HG03135 (cell line): Measurements from ENCODE around the gene RECK.
A peak's percentile ranks its signal among the peaks of the same experiment; 100 is the strongest.
"Not testable (repeated sequence)": the region's sequence is repeated elsewhere in the genome, so short reads cannot be mapped to it uniquely, and the experiment has no call there.

ENCODE experiments used
- ATAC-seq: cut with Tn5 transposase; IDR thresholded peaks from one replicate; pipeline ENCODE4 v1.9.1; 2021; ENCODE audit warnings: mild to moderate bottlenecking, moderate library complexity; ENCODE audit not compliant: unreplicated experiment

The RECK gene

DNA sequence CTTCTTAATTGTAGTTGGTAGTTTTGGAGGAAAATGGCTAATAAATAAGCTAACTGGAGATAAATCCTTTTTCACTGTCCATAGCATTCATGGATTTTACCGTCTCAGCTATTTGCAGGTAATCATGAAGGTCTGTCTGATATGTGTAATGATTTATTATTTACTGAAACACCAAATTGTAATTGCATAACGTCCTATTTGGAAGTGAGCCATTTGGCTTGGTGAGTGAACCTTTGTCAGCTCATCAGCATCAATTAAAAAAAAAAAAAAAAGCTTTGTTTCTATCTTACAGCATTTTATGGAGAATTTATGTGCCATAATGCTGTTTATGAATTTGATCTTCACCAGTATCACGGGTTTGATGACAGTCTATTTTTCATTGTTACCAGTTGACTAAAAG lies 20.2 kb downstream of the RECK start:
- ATAC-seq, result no peak

DNA sequence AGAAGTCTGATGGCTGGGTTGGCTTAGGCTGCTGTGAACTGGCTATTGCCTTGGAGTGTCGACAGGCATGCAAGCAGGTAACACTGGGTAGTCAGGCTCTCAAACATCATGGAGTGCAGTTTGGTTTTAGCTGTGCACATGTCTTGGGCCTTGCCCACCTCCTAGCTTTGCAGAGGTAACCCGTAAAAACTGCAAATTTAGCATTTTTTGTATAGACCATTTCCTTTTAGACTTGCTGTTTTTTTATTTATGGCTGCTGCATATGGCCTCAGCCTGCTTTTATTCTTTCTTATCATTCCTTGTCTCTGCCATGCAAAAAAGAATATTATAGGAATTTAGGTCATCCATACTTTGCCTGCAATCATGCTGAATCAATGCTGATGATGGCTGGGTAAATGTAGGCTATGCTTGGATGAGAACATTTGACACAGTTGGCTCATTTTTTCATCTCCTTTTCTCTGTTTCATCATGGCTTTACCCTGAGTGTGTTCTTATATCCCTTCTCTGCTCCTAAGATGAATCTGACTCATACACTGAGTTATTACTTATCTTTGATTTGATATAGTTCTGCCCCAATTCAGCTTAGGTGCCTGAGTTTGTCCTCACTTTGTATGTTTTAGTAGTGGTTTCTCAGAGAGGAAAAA lies 27.2 kb downstream of the RECK start:
- ATAC-seq, result no peak

DNA sequence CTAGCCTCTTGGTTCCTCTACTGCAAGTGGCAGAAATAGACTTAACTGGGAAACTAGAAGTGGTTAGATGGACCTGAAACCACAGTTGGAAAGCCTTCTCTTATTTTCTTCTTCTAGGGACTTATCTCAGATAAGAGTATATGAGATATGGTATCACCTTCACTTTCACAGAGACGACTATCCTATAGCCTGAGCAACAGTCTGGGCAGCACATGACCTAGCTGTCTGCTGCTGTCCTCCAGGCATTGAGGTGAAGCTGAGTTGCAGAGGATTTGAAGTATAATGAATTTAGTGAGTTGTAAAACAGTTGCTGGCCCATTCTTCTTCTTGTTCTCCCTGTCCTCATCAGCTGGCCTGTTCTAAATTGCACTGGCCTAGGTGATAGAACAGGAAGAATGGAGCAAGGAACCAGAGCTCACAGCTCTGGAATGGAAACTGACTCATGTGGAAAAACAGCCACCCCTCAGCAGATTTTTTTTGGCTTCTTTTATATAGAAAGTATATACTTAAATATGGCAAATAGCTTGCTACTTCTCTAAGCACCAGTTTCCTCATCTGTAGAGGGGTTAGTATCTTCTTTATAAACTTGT lies 27.8 kb downstream of the RECK start:
- no peak for ATAC-seq

DNA sequence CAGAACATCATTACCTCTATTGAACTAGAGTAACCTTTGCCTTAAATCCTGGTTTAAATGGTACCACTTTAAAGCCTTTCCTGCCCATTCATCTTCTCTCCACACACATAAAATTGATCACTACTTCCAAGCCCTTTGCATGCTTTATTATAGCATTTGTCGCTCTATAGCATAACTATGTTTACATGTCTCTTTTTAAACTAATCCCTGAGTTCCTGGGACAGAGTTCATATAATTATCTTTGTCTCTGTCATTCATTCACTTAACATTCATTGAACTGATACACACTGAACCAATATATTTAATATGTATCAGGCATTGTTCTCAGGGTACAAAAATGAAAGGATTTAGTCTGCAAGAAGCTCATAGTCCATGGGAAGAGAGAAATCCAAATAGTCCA lies 37.3 kb downstream of the RECK start:
- ATAC-seq, result no peak

DNA sequence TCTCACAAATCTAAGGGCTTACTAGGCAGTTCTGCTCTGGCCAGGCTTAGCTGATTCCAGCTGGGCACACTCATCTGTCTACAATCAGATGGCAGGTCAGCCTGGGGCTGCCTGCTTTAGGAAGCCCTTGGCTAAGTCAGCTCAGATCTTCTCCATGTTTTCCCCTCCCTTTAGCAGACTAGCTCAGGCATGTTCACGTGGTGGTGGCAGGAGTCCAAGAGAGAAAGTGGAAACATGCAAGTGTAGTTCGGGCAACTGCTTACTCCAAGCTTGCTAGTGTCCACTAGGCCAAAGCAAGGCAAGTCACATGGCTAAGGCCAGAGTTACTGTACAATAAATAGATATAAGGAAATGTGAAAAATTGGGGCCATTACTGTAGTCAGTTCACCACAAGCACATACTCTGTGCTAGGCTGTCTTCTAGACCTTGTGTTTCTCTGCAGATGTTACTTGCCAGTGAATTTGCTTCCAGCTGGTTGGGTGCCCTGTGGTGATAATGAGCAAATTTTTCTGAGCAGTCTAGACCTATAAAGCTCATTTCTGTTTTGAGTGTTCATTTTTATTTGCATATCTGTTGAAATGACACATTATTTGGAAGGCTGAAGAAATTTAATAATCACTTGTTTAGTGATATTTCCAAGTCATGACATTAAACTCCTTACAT lies 38.3 kb downstream of the RECK start:
- no peak for ATAC-seq

DNA sequence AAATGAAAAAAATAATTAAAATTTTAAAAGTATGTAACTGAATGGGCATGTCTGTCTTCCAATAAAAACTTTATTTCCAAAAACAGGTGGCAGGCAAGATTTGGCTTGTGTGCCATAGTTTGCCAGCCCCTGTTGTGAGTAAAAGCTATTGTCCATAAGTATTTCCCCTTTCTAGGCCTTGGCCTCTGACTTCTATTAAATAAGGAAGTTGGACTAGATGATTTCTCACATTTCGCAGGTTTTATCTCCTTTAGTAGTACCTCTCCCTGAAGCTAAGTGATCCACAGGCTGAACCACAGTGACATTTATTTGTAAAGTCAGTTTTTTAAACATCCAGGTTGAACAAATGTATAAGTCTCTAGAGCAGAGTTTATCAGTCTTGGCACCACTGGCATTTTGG lies 41.3 kb downstream of the RECK start:
- ATAC-seq, result no peak

DNA sequence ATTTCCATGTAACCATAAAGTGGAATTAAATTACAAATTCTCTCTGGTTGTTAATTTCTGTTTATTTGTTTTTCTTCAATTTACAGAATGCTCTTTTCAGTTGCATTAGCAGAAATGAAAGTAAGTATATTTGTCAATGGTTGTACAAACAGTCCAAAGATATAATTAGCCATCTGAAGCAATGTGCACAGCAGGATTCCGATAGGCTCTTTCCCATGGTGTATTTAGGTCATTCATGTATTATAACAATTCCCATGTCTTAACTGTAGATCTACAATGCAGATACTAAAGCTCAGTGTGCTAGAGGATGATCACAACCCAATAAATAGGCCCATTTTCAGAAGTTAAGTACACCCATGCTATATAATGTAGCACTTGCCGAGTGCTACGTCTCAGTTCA lies 43.8 kb downstream of the RECK start:
- no peak for ATAC-seq

DNA sequence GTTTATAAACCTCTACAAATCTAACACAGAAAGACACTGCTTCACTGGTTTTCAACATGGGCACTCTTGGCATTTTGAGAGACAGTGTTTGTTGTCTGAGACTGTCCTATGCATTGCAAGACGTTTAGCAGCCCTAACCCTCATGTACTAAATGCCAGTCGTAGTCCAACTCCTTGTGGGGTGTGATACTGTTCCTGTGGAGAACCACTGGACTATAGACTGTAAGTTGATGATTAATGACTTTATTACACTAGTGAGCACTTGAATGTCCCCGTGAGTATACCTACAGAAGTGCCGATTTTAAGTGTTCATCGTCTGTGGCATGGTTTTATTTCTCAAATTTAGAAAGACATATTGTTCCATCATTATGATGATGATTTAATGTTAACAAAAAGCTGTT lies 46.2 kb downstream of the RECK start:
- no peak for ATAC-seq

DNA sequence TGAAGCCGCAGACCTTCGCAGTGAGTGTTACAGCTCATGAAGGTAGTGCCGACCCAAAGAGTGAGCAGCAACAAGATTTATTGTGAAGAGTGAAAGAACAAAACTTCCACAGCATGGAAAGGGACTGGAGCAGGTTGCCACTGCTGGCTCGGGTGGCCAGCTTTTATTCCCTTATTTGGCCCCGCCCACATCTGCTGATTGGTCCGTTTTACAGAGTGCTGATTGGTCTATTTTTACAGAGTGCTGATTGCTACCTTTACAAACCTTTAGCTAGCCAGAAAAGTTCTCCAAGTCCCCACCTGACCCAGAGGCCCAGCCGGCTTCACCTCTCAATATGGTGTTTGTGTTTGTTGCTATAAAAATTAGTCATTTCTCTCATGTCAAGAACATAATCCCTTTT lies 49.7 kb downstream of the RECK start:
- ATAC-seq, result no peak

DNA sequence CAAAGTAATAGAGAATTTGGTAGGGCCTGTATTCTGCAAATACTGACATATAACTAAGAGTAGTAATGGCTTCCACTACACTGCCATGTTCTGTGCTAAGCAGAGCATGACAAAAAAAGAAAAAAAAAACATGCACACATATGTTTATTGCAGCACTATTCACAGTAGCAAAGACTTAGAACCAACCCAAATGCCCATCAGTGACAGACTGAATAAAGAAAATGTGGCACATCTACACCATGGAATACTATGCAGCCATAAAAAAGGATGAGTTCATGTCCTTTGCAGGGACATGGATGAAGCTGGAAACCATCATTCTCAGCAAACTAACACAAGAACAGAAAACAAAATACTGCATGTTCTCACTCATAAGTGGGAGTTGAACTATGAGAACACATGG lies 50.3 kb downstream of the RECK start:
- ATAC-seq, result not testable (repeated sequence)

DNA sequence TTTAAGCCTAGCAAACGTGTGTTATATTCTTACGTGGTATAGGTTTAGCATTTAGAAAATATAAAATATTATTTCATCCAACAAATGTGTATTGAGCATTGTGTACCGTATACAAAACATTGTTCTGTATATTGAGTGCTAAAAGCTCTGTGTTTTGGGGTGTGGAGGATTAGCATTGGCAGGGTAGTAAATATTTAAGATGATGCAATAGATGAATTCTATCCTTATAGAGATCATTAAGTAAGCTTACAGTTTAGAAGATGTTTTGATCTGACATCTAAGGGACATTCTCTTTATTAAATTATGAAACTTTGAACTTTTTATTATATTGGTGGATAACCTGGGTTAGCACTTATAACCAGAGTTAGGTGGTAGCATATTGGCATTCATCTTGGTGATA lies 51.3 kb downstream of the RECK start:
- ATAC-seq, result no peak

DNA sequence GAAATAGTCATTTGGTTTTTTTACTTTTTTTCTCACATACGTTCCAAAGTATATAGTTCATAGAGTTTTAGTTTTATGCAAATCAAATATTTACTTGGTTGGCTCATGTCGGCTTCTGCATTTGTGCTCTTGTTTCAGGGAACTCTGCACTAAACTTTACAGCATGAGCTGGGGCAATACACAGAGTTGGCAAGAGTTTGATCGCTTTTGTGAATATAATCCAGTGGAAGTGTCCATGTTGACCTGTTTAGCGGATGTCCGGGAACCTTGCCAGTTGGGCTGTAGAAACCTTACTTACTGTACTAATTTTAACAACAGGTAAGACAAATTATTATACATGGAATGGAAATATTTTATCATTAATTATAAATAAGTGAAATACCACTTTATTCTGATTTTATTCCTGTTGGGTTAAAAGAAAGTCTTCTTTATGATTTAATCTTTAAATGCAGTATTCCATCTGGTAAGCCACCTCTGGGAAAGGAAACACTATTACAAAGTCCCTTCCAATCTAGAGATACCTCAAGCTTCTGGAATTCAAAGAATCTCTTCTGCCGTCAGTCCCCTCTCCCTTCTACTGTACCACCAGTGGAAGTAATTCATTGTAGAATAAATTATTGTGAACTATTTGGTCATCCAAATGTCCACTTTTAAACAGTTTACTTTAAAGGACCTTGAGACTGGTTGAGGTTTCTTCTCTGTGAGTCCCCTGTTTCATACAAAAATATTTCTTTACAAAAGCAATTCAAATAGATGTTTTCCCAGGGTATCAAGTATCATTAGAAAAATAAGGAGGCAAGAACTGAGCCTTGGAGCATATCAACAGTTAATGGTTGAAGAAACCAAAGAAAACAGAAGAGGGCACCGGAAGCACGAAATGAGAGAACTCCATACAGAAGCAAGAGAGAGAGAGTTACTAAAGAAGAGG lies 54.6 kb downstream of the RECK start:
- ATAC-seq, result no peak

DNA sequence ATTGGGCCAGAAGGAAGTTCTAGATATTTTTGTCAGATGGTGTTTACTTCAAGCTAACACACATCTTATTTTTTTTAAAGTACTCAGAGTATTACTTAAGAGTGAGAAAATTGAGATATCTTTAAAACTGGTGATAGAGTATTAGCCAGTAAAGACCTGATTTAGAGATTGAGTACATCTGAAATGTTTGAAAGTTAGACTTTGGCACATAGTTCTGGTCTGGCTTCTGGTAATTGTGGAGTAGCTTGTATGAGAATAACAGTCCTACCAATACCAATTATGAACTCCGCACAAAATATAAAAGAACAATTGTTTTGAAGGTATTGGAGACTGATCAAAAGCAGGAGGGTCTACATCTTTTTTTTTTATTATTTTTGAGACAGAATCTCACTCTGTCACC lies 55.3 kb downstream of the RECK start:
- ATAC-seq, result no peak

DNA sequence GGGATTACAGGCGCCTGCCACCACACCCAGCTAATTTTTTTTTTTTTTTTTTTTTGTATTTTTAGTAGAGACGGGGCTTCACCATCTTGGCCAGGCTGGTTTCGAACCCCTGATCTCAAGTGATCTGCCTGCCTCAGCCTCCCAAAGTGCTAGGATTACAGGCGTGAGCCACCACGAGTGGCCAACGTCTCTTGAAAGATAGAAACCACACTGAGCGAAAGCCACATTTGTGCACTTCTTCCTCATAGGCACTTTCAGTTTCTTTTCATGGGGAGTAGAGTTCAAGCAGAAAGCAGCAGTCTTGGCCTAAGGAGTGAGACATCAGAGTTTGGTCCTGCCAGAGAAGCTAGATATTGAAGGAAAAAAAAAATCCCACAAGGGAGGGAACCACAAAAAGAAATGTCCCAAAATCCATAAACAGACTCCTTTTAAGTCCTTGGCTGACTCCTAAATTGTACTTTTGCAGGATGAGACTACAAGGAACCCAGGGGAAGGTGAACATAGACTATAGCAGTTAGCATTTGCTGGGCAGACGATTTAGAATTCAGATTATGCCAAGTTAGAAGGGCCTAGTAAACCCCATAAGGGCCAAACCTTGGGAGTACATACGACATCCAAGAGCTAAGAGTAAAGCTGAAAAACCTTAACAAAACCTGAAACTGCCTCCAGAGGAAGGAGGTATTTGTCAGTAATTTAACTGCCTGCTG lies 55.9 kb downstream of the RECK start:
- peak; percentile 90 for ATAC-seq

DNA sequence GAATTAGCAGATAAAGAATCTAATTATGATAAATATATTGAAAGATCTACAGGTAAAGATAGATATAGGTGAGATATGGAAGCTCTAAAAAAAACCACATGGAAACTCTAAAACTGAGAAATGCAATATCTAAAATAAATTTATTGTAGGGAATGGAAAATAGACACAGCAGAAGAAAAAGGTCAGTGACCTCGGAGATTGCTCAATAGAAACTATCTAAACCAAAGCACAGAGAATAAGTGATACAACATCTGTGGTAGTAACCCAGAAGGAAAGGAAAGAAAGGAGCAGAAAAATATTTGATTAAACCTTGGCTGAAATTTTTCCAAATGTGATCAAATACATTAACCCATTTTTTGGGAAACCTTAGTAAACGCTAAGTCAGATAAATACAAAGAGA lies 56.7 kb downstream of the RECK start:
- ATAC-seq, result no peak

DNA sequence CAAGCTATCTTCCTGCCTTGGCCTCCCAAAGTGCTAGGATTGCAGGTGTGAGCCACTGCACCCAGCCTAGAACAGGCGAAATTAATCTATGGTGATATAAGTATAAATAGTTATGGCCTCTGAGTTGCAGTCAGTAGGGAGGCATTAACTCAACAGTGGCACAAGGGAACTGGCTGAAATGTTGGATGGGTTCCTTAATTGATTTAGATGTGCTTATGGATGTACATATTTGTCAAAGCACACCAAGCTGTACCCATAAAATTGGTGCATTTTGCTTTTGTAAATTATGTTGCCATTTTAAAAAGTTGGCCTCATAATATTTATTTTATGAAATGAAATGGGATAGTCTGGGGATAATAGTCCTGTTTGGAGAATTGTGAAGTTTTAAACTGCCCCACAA lies 63.0 kb downstream of the RECK start:
- no peak for ATAC-seq

DNA sequence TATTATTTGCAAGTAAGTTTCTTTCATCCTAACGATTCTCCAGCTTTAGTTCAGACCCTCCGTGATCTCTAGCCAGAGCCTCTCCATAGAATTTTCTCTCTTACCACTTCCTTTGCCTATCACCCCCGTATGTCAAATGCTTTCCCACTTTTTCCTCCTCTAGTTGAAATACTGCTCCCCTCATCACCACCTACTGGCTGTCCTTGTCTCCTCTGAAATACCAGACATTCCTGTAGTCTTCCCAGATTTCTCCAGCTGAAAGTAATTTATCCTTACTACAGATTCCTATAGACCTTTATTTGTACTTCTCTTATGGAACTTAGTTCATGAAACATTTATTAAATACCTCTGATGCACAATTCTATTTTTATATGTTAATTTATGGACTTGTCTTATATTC lies 63.8 kb downstream of the RECK start:
- ATAC-seq, result no peak

DNA sequence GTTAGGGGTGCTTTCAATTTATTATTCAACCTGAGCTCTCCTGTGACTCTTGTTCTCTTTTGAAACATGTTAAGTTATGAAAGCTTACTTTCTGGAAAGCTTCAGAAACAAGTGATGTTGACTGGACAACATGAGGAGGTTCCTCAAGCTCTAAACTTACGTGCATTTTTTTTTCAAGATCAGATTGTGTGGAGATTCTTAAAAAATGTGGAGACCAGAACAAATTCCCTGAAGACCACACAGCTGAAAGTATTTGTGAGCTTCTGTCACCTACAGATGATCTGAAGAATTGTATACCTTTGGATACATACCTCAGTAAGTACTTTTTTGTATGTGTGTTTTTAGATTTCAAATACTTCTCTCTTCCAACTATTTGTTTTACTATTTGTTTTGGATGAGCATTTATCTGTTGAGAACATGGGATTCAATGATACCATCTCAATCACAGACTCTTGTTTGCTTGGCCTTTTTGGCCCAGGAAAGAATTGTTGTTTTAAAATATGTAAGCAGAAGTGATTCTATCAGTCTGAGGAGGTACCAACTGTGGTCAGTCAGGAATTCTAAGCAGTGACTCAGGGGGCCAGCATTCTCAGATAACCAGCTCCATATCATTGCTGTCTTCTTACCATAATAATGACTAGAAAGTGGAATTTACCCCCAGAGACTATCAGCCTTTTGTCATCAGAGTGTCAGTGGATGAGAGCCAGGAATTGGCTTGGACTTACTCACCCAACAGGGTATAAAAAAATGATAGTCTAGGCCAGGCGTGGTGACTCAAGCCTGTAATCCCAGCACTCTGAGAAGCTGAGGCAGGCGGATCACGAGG lies 65.4 kb downstream of the RECK start:
- ATAC-seq, result no peak

DNA sequence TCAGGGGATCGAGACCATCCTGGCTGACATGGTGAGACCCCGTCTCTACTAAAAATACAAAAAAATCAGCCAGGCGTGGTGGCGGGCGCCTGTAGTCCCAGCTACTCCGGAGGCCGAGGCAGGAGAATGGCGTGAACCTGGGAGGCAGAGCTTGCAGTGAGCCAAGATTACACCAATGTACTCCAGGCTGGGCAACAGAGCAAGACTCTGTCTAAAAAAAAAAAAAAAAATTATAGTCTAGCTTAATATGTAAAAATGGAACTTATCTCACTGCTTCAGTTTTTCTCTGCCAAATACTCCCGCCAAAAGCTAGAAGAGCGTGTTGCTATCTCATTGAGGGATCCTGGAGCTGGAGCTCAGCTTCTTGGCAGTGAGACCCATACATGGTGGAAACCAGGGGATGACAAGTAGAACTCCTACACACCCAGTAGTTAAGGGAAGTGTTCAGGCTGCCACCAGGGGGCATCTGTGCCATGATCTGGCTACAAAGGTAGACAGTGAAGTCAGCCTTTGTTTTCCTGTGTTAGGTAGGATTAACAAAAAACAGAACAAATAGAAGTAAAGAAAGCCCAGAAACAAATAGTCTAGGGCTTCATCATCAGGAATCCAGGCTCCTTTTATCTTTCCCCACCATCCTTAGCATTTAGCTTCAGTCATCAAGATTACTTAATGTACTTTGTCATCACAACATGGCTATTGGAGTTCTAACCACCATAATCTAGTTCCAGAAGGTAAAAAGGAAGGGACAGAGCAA lies 66.2 kb downstream of the RECK start:
- no peak for ATAC-seq
